NB4 (cell line): ENCODE measurements around the gene MAGI1.

ENCODE experiments used
- DNase-seq: peaks from one replicate; pipeline ENCODE4 v3.0.0; 2010; ENCODE audit warnings: low read depth
- H3K4me3 ChIP-seq: one replicate; pipeline ENCODE4 v1.5.1; 2011; ENCODE audit warnings: mild to moderate bottlenecking, low read depth, low read length, moderate library complexity
- MAX ChIP-seq: IDR thresholded peaks from 2 replicates; pipeline ENCODE4 v1.6.1; 2011; ENCODE audit warnings: low read depth, low read length
- MYC ChIP-seq: IDR thresholded peaks from 2 replicates; pipeline ENCODE4 v1.6.1; 2011; ENCODE audit warnings: low read depth, low read length
- POLR2A ChIP-seq: IDR thresholded peaks from 2 replicates; pipeline ENCODE4 v1.6.1; 2011; ENCODE audit warnings: mild to moderate bottlenecking; ENCODE audit not compliant: insufficient read length; ENCODE audit errors: extremely low read depth
- TF ChIP-seq, protein P1 (sequence below): IDR thresholded peaks from one replicate; pipeline ENCODE4 v1.5.1; 2012; ENCODE audit warnings: low read depth, low read length

MAGI1 gene

GRCh38 chr3:65633018-65633638, 405.6 kb downstream of the MAGI1 start:
- no peak for DNase-seq
- TF ChIP-seq, protein P1, sequence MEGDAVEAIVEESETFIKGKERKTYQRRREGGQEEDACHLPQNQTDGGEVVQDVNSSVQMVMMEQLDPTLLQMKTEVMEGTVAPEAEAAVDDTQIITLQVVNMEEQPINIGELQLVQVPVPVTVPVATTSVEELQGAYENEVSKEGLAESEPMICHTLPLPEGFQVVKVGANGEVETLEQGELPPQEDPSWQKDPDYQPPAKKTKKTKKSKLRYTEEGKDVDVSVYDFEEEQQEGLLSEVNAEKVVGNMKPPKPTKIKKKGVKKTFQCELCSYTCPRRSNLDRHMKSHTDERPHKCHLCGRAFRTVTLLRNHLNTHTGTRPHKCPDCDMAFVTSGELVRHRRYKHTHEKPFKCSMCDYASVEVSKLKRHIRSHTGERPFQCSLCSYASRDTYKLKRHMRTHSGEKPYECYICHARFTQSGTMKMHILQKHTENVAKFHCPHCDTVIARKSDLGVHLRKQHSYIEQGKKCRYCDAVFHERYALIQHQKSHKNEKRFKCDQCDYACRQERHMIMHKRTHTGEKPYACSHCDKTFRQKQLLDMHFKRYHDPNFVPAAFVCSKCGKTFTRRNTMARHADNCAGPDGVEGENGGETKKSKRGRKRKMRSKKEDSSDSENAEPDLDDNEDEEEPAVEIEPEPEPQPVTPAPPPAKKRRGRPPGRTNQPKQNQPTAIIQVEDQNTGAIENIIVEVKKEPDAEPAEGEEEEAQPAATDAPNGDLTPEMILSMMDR, result no peak
- TF ChIP-seq MYC (no peak), POLR2A (no peak), MAX (no peak)
- H3K4me3 ChIP-seq, result no peak overlapping the region

DNA sequence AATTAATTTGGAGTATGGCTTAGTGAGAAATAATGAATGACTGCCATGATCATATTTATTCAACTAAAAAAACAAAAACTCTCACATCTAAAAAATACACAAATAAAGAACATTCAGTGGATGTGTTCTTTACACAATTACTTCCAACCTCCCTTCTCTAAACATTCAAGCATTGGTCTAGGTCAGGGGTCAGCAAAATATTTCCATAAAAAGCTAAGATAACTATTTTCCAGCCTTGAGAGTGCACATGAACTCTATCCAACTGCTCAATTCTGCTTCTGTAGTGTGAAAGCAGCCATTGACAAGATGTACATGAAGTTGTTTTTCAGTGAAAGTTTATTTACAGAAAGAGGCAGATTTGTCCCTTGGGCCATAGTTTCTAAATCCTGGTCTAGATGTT, 406.3 kb downstream of the MAGI1 start:
- no peak overlapping the region for H3K4me3 ChIP-seq
- no peak for DNase-seq
- TF ChIP-seq MAX (no peak), MYC (no peak), POLR2A (no peak)
- TF ChIP-seq, protein P1, result no peak

DNA sequence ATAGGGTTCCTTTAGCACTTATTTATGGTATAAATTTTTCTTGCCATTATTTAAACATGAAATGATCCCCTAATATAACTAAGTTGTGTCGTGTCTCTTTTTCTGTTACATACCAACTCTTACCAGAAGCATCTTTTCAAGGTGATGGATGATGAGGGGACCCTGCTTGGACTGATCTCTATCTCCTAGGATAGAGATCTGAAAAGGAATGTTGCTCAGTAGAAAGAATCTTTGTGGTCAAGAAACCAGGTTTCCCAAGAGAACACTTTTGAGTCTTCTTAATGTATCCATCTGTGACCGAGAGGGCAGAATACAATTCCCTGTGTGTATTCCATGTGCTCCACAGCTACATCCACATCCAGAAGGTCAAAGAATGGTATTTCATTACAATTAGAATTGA, 409.7 kb downstream of the MAGI1 start:
- TF ChIP-seq, protein P1, result no peak
- TF ChIP-seq MAX (no peak), POLR2A (no peak), MYC (no peak)
- H3K4me3 ChIP-seq, result no peak overlapping the region

DNA sequence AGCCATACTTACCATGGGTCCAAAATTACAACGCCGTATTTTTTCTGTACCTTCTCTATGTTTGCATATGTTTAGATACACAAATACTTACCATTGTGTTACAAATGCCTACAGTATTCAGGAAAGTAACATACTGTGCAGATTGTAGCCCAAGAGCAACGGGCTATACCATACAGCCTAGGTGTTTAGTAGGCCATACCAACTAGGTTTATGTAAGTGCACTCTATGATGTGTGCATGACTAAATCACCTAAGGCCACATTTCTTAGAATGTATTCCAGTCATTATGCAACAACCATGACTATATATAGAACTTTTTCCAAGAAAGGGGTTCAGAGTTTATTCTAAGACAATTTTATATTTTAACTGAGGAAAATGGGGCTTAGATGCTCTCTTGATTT, 411.7 kb downstream of the MAGI1 start:
- TF ChIP-seq MAX (no peak), POLR2A (no peak), MYC (no peak)
- TF ChIP-seq, protein P1, result no peak
- H3K4me3 ChIP-seq, result no peak overlapping the region
- DNase-seq, result no peak

More for the DNA sequence above, 409.7 kb downstream of the MAGI1 start:
- no peak for DNase-seq

GRCh38 chr3:65625305-65625704, 413.4 kb downstream of the MAGI1 start:
- TF ChIP-seq, protein P1, result no peak
- TF ChIP-seq POLR2A (no peak), MAX (no peak), MYC (no peak)
- DNase-seq, result no peak
- no peak overlapping the region for H3K4me3 ChIP-seq

GRCh38 chr3:65623362-65623761, 415.4 kb downstream of the MAGI1 start:
- no peak for DNase-seq
- no peak overlapping the region for H3K4me3 ChIP-seq
- TF ChIP-seq, protein P1, result no peak
- TF ChIP-seq POLR2A (no peak), MYC (no peak), MAX (no peak)
